Measurements from ENCODE around the gene SNX11.
A peak's percentile ranks its signal among the peaks of the same experiment; 100 is the strongest.

SNX11 gene

DNA sequence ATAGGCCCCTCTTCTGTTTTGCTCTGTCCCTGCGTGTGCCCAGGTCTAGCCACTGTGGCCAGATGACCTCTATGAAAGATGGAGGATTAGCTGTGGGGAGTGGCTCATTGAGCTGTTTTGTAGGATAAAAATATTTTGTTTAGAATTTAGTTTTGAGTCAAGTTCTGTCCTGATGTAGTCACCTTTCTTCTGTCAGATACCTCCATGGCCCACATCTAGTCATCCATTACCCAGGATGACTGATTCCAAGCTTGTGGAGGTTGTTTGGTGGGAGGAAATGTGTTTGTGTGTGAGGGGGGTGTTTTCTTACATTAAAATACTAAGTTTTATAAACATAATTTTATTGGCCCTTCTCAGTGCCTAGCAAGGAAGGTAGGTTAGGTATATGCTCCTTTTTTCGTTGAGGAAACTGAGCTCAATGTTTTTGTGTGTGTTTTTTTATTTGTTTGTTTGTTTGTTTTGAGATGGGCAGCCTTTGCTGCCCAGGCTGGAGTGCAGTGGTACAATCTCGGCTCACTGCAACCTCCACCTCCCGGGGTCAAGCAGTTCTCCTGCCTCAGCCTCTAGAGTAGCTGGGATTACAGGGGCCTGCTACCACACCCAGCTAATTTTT, 16.3 kb downstream of the SNX11 start:
- H3K27me3 ChIP-seq (ENCODE audit: insufficient read depth, low read depth, severe bottlenecking), result no peaks in the 10 kb centered on the region

DNA sequence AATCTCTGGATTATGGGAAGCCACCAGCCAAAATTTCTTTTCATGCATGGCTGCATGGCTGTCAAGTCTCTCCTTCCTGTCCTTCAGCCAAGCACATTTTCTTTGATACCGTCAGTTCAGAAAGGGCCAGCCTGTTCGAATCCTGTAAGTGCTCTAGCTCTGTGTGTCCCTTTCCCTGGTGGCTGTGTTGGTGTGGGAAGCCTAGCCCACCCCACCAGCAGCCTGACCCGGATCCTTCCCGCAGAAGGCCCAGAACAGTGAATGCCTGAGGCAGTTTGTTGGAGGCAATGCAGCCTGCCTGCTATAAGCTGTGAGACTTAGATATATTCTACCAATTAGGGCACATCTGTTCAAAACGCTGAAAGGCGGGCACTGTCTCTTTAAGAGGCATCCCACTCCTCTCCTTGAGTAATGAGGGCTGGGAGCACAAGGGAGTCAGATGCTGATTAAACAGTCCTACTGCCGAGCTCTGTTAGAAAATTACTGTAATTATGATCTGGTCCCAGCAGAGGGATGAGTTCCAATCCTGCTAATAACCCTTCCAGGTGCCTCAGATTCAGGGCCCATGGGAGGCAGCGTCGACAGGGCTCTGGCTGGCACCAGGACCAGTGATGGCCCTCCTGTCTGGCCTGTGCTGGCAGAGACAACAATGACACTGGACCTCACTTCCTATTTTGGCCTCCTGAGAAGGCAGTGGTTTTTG, 18.4 kb downstream of the SNX11 start:
- Histone ChIP-seq H3K27ac (peak overlapping the region; percentile 31), H3K9me3 (ENCODE audit: severe bottlenecking) (no peaks in the 10 kb centered on the region), H3K27me3 (ENCODE audit: insufficient read depth, low read depth, severe bottlenecking) (no peaks in the 10 kb centered on the region), H3K4me3 (ENCODE audit: low read depth, low read length) (no peak overlapping the region), H3K36me3 (peaks cover 35% of the 10 kb centered on the region)
- peak; percentile 20 for DNase-seq
- TF ChIP-seq, protein P1, sequence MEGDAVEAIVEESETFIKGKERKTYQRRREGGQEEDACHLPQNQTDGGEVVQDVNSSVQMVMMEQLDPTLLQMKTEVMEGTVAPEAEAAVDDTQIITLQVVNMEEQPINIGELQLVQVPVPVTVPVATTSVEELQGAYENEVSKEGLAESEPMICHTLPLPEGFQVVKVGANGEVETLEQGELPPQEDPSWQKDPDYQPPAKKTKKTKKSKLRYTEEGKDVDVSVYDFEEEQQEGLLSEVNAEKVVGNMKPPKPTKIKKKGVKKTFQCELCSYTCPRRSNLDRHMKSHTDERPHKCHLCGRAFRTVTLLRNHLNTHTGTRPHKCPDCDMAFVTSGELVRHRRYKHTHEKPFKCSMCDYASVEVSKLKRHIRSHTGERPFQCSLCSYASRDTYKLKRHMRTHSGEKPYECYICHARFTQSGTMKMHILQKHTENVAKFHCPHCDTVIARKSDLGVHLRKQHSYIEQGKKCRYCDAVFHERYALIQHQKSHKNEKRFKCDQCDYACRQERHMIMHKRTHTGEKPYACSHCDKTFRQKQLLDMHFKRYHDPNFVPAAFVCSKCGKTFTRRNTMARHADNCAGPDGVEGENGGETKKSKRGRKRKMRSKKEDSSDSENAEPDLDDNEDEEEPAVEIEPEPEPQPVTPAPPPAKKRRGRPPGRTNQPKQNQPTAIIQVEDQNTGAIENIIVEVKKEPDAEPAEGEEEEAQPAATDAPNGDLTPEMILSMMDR (IDR thresholded peaks at IDR 0.05; ENCODE audit: low read depth, low read length), result no peak

More for the DNA sequence above, 16.3 kb downstream of the SNX11 start:
- DNase-seq, result no peak
- Histone ChIP-seq H3K4me3 (ENCODE audit: low read depth, low read length) (no peak overlapping the region), H3K27ac (no peak overlapping the region), H3K9me3 (ENCODE audit: severe bottlenecking) (no peaks in the 10 kb centered on the region), H3K36me3 (peaks cover 48% of the 10 kb centered on the region)
- TF ChIP-seq, protein P1 (IDR thresholded peaks at IDR 0.05; ENCODE audit: low read depth, low read length), result no peak

DNA sequence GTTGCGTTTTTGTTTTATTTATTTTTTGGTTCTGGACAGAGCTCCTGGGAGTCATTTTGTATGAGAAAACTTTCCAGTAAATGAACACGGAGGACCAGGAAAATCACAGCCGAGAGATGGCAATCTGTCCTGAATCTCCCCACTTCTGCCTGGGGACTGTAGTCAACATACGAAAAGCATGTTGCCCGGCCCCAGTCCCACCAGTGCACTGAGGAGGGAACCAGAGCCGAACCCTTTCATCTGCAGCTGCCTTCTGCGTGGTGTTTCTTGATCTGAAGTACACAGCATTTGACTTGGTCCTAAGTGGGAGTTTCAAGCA, 18.9 kb downstream of the SNX11 start:
- TF ChIP-seq, protein P1 (IDR thresholded peaks at IDR 0.05; ENCODE audit: low read depth, low read length), result no peak
- DNase-seq, result no peak
- peaks cover 30% of the 10 kb centered on the region for H3K36me3 ChIP-seq
- no peaks in the 10 kb centered on the region for H3K9me3 ChIP-seq (ENCODE audit: severe bottlenecking)
- H3K27ac ChIP-seq, result peak overlapping the region; percentile 14; the same call in 1 of the 2 replicates
- H3K27me3 ChIP-seq (ENCODE audit: insufficient read depth, low read depth, severe bottlenecking), result no peaks in the 10 kb centered on the region
- H3K4me3 ChIP-seq (ENCODE audit: low read depth, low read length), result no peak overlapping the region

DNA sequence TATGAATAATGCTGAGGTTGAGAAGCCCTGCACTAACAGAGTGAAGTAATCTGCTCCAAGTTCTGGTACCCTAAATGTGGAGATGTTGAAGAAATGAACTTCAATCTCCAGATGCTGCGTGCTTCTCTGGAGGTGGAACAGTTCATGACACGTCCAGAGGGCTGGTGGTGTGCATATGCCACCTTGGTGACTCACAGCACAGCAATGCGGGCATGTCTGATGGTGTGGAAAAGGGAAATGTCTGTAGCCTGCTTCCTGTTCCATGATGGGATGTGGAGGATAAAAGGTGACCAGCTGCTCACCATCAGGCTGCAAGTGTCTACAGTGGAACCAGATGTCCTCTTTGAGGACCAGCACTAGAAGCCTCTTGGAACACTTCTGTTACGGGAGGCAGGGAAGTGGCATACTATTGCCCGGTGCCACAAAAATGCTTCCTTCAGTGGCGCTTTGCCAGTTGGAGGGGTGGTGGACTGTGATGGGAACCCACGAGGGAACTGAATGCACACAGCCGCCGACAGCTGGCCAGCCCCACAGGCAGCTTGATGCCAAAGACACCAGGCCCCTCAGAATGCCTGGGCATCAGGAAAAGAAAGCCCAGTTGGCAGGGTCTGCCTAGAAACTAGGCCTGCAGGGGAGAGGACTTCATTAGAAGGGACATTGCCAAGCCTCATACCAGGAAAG, 19.9 kb downstream of the SNX11 start:
- TF ChIP-seq, protein P1 (IDR thresholded peaks at IDR 0.05; ENCODE audit: low read depth, low read length), result no peak
- DNase-seq, result peak; percentile 35
- Histone ChIP-seq H3K36me3 (peaks cover 19% of the 10 kb centered on the region), H3K27me3 (ENCODE audit: insufficient read depth, low read depth, severe bottlenecking) (no peaks in the 10 kb centered on the region), H3K27ac (peak overlapping the region; percentile 14; the same call in 1 of the 2 replicates), H3K4me3 (ENCODE audit: low read depth, low read length) (no peak overlapping the region), H3K9me3 (ENCODE audit: severe bottlenecking) (no peaks in the 10 kb centered on the region)

DNA sequence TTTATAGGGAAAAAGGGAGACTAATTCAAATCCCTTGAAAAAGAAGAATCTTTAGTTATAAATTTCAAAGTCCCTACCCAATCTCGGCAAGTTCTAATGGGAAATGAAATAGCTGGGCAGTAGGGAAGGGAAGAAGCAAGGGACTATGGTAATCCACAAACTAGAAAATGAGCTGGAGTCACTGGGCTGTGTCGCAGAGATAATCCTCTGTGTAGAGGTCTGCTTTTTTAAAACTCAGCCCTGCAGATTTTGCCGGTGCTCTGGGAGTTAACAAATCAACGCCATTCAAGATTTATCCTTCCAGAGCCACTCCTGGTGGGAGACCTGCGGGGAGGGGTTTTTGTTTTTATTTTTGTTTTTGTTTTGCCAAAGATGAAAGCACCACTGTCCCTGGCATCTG, 20.8 kb downstream of the SNX11 start:
- no peak overlapping the region for H3K4me3 ChIP-seq (ENCODE audit: low read depth, low read length)
- no peak overlapping the region for H3K27ac ChIP-seq
- no peaks in the 10 kb centered on the region for H3K9me3 ChIP-seq (ENCODE audit: severe bottlenecking)
- peaks cover 10% of the 10 kb centered on the region for H3K36me3 ChIP-seq
- DNase-seq, result peak; percentile 77
- H3K27me3 ChIP-seq (ENCODE audit: insufficient read depth, low read depth, severe bottlenecking), result no peaks in the 10 kb centered on the region
- TF ChIP-seq, protein P1 (IDR thresholded peaks at IDR 0.05; ENCODE audit: low read depth, low read length), result no peak

Measured in WERI-Rb-1 (cell line).